HL-60 (cell line): ENCODE measurements around the gene HINT2.

Experiments
- CTCF ChIP-seq: IDR thresholded peaks from one replicate; pipeline ENCODE4 v1.5.1; 2011; ENCODE audit warnings: low read length, control low read depth, inconsistent platforms; ENCODE audit not compliant: insufficient read depth
- GABPA ChIP-seq: IDR thresholded peaks from 2 replicates; pipeline ENCODE4 v1.6.1; 2012; ENCODE audit warnings: low read depth
- POLR2AphosphoS5 ChIP-seq: IDR thresholded peaks from 2 replicates; pipeline ENCODE4 v1.6.1; 2012; ENCODE audit warnings: low read depth
- SPI1 ChIP-seq: IDR thresholded peaks from 2 replicates; pipeline ENCODE4 v1.6.1; 2012; ENCODE audit warnings: low read depth, mild to moderate bottlenecking, borderline replicate concordance

- TF ChIP-seq CTCF (no peak), POLR2AphosphoS5 (no peak), GABPA (no peak), SPI1 (no peak)
These were observed 44.6 kb upstream of the HINT2 start for GRCh38 chr9:35859310-35859989.
